ENCODE data around the gene GPR17.

Gene GPR17

DNA sequence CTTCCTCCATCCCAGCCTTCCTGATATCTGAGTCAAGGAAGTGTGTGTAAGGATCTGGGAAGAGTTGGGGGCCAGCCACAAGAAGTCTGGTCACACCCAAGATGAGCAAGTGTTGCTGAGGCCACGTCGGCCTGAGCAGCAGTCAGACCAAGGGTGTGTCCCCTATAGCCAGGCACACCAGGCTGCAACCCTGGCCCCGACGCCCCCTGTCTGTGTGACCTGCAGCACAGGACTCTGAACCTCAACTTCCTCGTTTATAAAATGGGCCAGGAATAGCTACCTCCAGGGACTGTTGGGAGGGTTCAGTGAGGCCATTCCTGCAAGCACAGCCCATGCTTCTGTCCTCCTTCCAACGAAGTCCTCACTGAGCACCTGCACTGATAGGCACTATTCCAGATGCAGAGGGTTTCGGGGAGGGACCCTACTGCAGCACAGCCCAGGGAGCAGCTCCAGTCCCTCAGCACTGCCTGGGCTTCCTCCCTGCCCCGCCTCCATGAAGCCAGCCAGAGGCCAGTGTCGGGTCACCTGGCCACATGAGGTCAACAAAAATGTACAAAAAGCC, 16.1 kb downstream of the GPR17 start:
- H3K4me3 ChIP-seq (ENCODE audit: low read depth, low read length), result no peak overlapping the region
- TF ChIP-seq, protein P1, sequence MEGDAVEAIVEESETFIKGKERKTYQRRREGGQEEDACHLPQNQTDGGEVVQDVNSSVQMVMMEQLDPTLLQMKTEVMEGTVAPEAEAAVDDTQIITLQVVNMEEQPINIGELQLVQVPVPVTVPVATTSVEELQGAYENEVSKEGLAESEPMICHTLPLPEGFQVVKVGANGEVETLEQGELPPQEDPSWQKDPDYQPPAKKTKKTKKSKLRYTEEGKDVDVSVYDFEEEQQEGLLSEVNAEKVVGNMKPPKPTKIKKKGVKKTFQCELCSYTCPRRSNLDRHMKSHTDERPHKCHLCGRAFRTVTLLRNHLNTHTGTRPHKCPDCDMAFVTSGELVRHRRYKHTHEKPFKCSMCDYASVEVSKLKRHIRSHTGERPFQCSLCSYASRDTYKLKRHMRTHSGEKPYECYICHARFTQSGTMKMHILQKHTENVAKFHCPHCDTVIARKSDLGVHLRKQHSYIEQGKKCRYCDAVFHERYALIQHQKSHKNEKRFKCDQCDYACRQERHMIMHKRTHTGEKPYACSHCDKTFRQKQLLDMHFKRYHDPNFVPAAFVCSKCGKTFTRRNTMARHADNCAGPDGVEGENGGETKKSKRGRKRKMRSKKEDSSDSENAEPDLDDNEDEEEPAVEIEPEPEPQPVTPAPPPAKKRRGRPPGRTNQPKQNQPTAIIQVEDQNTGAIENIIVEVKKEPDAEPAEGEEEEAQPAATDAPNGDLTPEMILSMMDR (IDR thresholded peaks at IDR 0.05; ENCODE audit: low read depth, low read length, missing control alignments), result no peak
- no peak for DNase-seq (ENCODE audit: low read depth)

DNA sequence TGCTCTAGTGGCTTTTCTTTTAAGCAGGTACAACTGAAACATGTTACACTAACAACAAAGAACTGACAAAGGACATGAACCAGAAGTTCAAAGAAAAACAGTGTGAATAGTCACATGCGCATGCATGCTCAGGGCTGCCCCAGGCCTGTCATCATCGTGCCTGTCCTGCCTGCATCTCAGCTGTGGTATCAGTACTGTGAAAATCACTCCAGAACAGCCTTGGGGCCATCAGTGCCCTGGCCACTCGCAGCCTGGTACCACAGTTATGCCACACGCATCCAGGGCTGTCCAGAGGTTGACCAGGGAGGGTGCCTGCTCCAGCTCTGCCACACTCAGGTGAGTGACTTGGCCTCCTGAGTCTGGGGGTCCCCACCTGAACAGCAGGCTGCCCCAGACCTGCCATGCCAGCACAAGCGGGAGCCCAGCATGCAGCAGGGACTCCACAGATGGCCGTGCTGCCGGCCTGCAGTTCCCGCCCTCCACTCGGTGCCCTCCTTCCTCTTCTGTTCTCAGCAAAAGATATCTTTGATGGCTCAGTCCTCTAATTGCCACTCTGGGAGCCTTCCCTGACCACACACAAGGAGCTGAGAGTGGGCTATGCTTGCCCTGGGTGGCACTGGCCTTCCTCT, 17.1 kb downstream of the GPR17 start:
- no peak overlapping the region for H3K4me3 ChIP-seq (ENCODE audit: low read depth, low read length)
- TF ChIP-seq, protein P1 (IDR thresholded peaks at IDR 0.05; ENCODE audit: low read depth, low read length, missing control alignments), result no peak
- no peak for DNase-seq (ENCODE audit: low read depth)

DNA sequence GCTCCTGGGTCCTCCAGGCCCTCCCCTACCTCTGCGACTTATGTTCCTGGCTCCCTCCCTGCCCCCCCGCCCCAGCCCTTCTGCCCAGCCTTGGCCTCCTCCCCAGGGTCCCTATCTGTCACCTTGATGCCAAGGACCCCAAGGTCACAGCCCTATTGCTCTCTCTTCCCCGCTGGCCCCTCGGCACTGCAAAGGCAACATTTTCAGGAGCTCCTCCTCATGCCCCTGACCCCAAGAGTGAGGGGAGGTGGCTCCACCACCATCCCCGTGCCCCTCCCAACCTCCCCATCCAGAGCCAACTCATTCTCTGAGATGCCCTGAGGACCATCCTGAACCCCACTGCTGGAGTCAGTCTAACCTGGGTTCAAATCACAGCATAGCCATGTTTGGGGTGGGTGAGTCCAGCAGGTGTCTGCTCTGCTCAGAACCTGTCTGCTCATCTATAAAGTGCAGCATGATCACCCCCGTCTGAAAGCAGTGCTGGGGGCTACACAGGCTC, 17.7 kb downstream of the GPR17 start:
- TF ChIP-seq, protein P1 (IDR thresholded peaks at IDR 0.05; ENCODE audit: low read depth, low read length, missing control alignments), result no peak
- DNase-seq (ENCODE audit: low read depth), result no peak
- no peak overlapping the region for H3K4me3 ChIP-seq (ENCODE audit: low read depth, low read length)

DNA sequence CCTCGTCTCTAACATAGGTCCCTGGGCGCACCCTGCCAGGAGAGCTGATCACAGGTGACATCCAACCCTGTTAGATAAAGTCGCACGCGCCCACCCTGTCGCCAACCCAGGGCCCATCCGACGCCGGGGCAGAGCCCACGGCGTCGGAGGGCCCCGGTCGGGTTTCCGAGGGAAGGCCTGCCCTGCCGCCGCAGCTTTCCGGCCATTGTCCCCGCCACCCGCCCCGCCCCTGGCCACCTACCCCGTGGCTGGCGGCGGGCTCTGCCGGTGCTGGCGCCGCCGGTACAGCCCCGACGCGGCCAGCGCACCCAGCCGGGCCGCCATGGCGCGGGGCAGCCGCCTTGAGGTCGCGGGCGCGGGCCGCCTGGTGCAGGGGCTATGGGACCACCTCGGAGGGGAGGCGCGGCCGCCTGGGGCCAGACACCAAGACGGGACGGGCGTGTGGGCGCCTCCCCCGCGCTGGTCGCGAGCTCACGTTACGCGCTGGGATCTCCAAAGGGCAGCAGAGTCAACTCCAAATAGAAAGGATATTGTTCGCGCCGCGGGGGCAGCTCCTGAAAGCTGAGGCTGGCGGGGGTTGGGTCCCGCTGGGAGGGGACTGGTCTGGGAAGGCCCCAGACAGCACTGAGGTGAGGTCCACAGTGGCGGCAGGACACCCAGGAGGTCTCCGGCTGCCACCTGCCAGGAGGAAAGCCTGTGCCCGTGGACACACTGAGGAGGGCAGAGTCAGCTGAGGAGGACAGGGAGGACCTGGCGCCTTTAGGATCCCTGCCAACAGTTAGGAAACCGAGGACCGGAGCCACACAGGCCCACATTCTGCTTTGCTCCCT, 18.3 kb downstream of the GPR17 start:
- H3K4me3 ChIP-seq (ENCODE audit: low read depth, low read length), result no peak overlapping the region
- DNase-seq (ENCODE audit: low read depth), result no peak
- TF ChIP-seq, protein P1 (IDR thresholded peaks at IDR 0.05; ENCODE audit: low read depth, low read length, missing control alignments), result no peak

DNA sequence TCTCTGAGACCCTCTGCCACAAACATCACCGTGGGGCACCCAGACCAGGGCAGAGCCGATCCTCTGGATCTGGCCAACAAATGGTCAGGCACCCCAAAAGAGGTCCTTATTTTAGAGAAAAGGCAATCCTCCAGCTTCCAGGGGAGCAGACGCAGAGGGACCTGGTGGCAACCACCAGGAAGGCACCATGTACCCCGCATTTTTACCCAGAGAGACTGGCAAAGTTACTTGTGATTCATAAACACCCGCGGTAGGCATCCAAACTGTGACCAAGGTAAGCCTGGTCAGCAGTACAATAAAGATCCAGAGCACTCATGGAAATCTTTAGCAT, 18.9 kb downstream of the GPR17 start:
- no peak overlapping the region for H3K4me3 ChIP-seq (ENCODE audit: low read depth, low read length)
- no peak for DNase-seq (ENCODE audit: low read depth)
- TF ChIP-seq, protein P1 (IDR thresholded peaks at IDR 0.05; ENCODE audit: low read depth, low read length, missing control alignments), result no peak

DNA sequence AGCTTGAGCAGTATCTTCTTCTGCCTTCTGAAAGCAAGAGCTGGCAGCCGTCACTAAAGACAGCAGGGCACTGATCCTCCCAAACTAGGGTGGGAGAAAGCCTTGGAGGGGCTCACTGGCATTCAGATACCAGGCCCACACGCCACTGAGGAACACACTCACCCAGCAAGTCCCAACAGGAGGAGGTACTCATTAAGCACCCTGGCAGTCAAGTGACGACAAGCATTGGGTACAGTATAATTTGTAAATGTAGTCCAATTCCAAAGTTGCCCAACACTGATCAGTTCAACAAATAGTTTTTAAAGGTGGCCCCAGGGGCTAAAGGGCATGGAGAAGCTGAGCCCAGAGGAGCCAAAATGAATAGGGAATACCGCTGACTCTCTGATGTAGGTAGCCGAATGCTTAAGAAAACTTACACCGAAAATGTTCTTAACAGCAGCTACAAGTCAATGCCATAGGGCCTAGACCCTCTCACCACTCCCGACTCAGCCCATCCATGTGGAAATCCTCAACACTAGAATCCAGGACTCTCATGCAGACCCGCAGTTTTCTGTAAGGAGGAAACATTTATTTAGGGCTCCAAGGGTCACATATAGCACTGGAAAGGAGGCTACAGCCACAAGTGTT, 19.4 kb downstream of the GPR17 start:
- no peak overlapping the region for H3K4me3 ChIP-seq (ENCODE audit: low read depth, low read length)
- DNase-seq (ENCODE audit: low read depth), result no peak
- TF ChIP-seq, protein P1 (IDR thresholded peaks at IDR 0.05; ENCODE audit: low read depth, low read length, missing control alignments), result no peak
